NOMO-1 treated with DMSO at 0.1 percent for 48 hours (cell line): Measurements from ENCODE around the gene IQGAP2.
"Not testable (repeated sequence)": the region's sequence is repeated elsewhere in the genome, so short reads cannot be mapped to it uniquely, and the experiment has no call there.

Source experiments
- DNase-seq: peaks from one replicate; lab custom pipeline; 2025; ENCODE audit not compliant: unreplicated experiment; lab: John Stamatoyannopoulos, UW

The IQGAP2 gene

GRCh38 chr5:76601470-76601869 is 198.4 kb downstream of the IQGAP2 start:
- DNase-seq = peak; percentile 58

- no peak for DNase-seq
These were observed 199.1 kb downstream of the IQGAP2 start for GRCh38 chr5:76602094-76602726.

GRCh38 chr5:76603991-76604390 is 200.9 kb downstream of the IQGAP2 start:
- DNase-seq = not testable (repeated sequence)

- DNase-seq = no peak
These were observed 201.8 kb downstream of the IQGAP2 start for GRCh38 chr5:76604838-76605237.

- no peak for DNase-seq
These were observed 203.6 kb downstream of the IQGAP2 start for GRCh38 chr5:76606701-76607100.

GRCh38 chr5:76607353-76607871 is 204.3 kb downstream of the IQGAP2 start:
- no peak for DNase-seq

- peak; percentile 16 for DNase-seq
These were observed 205.7 kb downstream of the IQGAP2 start for GRCh38 chr5:76608833-76609232.

GRCh38 chr5:76610196-76610595 is 207.1 kb downstream of the IQGAP2 start:
- no peak for DNase-seq

- DNase-seq = no peak
These were observed 209.9 kb downstream of the IQGAP2 start for GRCh38 chr5:76612942-76613341.

- DNase-seq = no peak
These were observed 212.7 kb downstream of the IQGAP2 start for GRCh38 chr5:76615759-76616158.

- no peak for DNase-seq
These were observed 213.1 kb downstream of the IQGAP2 start for GRCh38 chr5:76616206-76616605.

GRCh38 chr5:76617229-76617628 is 214.1 kb downstream of the IQGAP2 start:
- no peak for DNase-seq

- DNase-seq = no peak
These were observed 214.6 kb downstream of the IQGAP2 start for GRCh38 chr5:76617675-76618074.

GRCh38 chr5:76620166-76620565 is 217.1 kb downstream of the IQGAP2 start:
- no peak for DNase-seq

- no peak for DNase-seq
These were observed 219.0 kb downstream of the IQGAP2 start for GRCh38 chr5:76622076-76622475.

GRCh38 chr5:76622973-76623596 is 220.0 kb downstream of the IQGAP2 start, which contains the start of gene F2RL2:
TSS of gene F2RL2 (minus strand) at chr5:76623403. CDS start at chr5:76623230, 173 bp downstream.
- no peak for DNase-seq

- no peak for DNase-seq
These were observed 222.2 kb downstream of the IQGAP2 start for GRCh38 chr5:76625087-76625815.

GRCh38 chr5:76626738-76627137 is 223.7 kb downstream of the IQGAP2 start:
- no peak for DNase-seq

- DNase-seq = no peak
These were observed 231.6 kb downstream of the IQGAP2 start for GRCh38 chr5:76634661-76635060.

- no peak for DNase-seq
These were observed 234.4 kb downstream of the IQGAP2 start for GRCh38 chr5:76637490-76637889.

- DNase-seq = peak; percentile 55
These were observed 235.4 kb downstream of the IQGAP2 start for GRCh38 chr5:76638479-76638878.
